ENCODE data around the gene HAPSTR1. TPM values are rescaled to one million over a fixed set of nuclear protein-coding genes. Genes with fewer than 3 reads are reported as not detected.

Gene HAPSTR1
- polyA plus RNA-seq, 4 donors = 42.2 to 47.9 (median 44.6) TPM

DNA sequence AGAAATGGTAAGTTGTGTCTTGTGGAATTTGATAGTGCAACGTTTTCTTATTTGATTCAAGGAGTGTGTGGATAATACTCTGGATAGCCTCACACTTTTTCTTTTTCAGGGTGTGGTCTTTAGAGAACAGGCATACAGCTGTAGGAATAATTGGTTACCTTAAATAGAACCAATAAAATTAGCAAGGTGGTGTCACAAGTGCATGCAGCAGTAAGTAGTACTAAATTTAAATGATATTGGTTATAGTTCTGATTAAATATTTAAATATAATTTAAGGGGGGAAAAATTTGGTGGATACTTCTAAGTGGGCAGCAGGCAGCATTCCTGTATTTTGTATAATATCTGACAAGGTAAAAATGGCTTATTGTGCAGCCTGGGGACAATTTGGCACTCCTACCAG, 3.7 kb downstream of the HAPSTR1 start:
- no peak for DNase-seq (ENCODE audit: low read depth in 4 of 4, low spot score in 2 of 4)

DNA sequence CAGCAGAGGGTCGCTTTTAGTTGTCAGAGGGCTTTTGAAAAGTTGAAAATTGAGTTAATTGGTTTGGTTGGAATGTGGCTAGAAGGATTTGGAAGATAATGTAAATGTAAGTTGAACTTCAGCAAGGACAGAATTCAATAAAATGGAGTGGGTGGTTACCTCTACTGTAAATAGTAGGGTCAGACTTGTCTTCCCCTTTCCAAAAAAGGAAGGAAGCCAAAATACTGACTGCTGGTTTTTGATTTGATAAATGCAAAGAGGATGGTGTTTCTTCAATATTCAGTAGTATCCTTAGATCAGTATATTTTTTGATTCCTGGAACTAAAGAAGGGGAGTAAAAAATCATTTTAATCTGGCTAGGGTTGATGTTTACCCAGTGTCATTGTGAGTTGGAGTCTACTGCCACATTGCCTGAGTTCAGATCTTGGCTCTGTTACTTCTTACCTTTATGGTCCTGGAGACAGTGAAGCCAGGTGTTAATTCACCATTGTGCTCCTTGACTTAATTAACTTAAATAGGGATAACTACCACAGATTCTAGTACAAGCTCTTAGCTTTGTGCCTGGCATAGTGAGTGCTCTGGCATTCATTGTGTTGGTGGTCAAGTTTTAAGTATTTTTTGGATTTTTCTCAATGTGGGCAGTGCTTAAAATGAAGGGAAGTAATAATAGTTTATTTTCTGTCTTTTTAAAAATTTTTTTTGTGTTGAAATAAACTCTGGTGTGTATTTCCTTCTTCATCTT, 4.4 kb downstream of the HAPSTR1 start:
- no peak for DNase-seq (ENCODE audit: low read depth in 4 of 4, low spot score in 2 of 4)

DNA sequence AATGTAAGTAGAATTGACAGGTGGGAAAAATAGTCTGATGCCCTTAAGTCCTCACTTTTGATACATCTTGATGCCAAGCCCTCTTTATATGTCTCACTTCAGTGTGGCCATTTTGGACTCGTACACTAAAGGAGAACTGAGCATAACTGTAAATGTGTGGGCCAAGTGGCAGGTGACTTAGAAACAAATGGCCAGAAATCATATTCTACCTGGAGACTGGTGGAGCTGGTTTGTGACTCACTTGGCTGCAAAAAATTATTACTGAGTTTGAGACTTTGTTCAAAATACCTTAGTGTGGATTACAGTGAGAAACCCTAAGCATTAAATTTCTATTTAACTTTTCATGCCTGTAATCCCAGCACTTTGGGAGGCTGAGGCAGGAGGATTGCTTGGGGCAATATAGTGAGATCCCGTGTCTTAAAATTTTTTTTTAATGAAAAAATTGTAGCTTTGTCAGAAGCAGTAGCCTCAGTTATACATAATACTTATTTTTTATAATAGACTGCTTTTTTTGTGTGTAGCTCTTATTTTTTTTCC, 5.0 kb downstream of the HAPSTR1 start:
- no peak for DNase-seq (ENCODE audit: low read depth in 4 of 4, low spot score in 2 of 4)

DNA sequence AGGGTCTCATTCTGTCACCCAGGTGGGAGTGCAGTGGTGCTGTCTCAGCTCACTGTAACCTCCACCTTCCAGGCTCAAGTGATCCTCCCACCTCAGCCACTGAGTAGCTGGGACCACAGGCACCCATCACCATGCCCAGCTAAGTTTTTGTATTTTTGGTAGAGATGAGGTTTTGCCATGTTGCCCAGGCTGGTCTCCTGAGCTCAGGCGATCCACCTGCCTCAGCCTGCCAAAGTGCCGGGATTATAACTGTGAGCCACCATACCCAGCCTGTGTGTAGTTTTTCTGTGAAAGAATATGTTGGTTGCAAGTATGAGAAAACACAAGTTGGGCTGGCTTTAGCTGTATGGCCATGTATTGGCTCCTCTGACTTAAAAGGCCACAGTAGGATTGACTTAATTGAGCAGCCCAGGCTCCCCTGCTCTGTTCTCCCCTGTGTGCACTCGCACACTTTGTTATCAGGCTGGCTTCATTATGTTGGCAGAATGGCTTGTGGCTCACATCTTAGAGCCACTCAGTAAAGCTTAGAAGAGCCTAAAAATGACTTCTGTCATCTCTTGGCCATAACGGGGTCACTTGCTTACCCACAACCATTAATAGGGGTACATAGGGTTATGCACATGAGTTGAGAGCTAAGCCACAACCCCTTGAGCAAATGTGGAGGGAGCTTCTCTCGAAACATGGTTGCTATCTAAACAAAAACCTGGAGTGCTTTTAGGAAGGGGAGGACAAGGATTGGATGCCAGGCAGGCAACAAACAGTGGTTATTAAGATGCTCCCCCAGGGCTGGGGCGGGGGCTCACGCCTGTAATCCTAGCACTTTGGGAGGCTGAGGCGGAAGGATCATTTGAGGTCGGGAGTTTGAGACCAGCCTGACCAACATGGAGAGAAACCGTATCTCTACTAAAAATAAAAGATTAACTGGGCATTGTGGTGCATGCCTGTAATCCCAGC, 6.1 kb downstream of the HAPSTR1 start:
- DNase-seq (ENCODE audit: low read depth in 4 of 4, low spot score in 2 of 4) = no peak

DNA sequence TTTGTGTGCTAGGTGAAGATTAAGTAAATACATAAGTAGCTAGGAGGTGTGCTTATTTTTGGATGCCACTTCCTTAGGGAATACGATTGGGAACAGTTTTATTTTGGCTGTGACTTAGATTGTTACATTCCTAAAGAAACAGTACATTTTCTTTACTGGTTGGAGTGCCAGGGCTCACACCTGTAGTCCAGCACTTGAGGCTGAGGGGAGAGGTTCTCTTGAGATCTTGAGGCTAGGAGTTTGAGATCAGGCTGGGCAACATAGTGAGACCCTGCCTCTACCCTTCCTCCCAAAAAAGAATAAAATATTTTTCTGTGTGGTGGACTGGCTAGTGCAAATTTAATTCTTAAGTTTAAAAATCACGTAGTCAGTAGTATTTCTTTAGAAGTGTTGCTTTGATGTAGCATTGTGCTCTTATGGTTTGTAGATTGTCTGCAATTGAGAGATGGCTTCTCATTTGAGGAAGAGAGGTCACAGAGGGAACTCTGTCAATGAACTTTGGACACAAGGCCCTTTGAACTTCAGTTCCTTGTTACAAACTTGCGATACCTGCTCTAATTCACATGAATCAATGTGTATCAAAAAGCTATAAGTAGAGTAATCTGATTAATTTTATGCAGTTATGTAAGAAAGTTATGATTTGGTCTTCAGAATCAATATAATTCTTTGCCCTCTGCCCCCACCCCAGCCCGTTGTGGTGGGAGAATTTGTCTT, 7.1 kb downstream of the HAPSTR1 start:
- DNase-seq (ENCODE audit: low read depth in 4 of 4, low spot score in 2 of 4) = no peak

DNA sequence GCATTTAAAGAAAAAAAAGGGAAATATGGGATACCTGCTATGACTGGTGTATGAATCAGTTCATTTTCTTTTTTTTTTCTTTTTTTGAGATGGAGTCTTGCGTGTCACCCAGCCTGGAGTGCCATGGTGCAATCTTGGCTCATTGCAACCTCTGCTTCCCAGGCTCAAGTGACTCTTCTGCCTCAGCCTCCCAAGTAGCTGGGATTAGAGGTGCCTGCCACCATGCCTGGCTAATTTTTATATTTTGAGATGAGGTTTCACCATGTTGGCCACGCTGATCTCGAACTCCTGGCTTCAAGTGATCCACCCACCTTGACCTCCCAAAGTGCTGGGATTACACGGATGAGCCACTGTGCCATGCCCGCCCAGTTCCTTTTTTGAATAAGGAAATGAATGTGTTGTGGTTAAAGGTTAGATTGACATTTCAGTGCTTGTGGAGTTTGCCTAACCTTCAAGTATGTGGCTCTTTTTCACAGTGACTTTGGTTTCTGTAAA, 7.7 kb downstream of the HAPSTR1 start:
- DNase-seq (ENCODE audit: low read depth in 4 of 4, low spot score in 2 of 4) = no peak

DNA sequence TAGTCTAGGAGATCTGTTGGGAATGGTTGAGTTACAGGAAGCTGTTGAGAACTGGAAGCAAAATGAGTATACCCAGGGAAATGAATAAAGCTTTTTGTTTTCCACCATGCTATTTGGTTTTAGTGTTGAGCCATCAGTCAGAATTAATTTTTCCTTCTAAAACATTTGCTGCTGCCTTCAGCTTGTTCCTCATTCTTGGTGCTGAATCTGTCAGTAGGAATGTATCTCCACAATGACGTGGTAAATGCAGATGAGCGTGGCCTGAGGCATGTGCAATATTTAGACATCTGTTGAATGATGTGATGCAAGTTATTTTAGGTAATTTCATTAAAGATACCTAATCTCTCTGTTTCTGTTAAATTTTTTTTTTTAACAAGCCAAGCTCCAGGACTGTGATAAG, 10.9 kb downstream of the HAPSTR1 start:
- no peak for DNase-seq (ENCODE audit: low read depth in 4 of 4, low spot score in 2 of 4)

DNA sequence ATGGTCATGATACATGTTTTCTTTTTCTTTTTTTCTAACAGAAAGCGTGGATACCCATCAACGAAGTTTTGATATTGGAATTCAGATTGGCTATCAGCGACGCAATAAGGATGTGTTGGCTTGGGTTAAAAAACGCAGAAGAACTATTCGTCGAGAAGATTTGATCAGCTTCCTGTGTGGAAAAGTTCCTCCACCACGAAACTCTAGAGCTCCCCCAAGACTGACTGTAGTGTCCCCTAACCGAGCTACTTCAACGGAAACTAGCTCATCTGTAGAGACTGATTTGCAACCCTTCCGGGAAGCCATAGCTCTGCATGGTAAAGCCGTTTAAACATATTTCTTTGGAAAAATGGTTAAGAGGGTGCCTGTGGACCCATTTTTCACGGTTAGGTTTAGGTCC, 11.5 kb downstream of the HAPSTR1 start:
- no peak for DNase-seq (ENCODE audit: low read depth in 4 of 4, low spot score in 2 of 4)

DNA sequence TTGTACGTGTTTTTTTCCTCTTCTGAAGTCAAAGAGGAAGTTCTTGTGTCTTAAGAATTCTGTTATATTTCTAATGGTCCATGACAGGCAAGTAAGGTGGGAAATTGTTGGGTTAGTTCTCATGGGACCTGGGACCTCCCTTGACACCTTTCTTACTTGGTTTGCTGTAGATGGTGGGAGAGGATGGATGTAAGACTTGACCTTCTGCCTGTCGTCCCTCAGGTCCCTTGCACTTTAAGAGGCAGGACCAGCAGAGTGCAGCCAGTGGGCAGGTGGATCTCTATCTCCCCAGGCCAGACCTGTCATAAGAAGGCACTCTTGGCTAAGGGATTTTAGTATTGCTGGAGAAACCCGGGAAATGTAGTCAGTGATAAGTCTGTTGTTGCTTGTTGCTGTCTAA, 12.1 kb downstream of the HAPSTR1 start:
- DNase-seq (ENCODE audit: low read depth in 4 of 4, low spot score in 2 of 4) = no peak

DNA sequence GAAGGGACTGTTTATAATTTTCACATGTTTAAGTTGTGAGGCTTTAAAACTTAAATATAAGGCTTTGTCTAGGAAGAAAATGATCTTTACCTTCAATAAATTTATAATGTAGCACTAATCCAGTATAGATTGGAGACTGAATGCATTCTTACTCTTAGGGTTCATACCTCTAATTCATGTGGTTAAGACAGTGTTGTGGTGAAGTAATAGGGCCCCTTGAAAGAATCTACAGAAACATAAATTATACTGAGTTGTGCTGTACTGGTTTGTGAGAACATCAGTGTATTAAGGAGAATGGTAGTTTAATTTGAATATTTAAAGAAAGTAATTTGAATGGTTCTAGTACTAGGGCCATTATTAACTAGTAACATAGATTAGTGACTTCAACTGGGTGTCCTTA, 13.7 kb downstream of the HAPSTR1 start:
- no peak for DNase-seq (ENCODE audit: low read depth in 4 of 4, low spot score in 2 of 4)

DNA sequence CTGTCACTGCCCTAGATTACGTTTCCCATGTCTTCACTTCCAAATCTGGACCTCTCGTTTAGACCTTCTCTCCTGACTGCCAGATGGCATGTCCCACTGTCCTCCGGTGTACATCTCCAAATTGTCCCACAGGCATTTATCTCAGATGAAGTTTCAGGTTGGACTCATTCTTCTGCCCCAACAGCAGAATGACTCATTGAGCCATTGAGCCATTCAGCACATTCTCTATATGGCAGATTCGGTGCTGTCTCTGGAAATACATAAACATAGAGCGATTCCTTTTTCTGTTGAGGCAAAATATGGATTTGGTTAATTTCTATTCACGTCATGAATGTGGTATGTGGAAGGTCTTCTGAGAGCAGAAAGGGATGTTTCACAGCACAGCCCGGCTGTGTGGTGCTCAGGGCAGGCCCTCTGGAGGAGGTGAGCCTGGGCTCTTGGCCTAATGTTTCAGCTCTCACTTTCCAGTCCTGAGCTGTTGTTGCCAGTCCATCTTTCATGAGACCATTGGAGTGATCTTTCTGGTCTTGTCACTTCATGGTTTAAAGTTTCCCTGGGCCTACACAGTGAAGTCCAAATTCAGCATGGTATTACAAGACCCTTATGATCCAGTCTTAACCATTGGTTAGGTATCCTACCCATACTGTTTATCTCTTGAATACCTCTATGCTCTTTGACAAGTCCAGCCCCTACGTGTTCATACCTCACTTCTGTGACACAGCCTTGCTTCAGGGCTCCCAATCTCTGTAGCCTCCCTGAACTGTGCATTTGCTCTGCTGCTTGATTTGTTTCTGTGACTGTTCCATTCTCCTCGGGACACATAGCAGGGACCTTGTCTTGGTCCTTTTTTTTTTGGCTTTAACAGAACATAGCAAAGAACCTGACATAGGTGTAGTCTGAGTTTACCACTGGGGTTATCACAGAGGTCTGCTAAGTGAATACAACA, 15.9 kb downstream of the HAPSTR1 start:
- DNase-seq (ENCODE audit: low read depth in 4 of 4, low spot score in 2 of 4) = no peak

DNA sequence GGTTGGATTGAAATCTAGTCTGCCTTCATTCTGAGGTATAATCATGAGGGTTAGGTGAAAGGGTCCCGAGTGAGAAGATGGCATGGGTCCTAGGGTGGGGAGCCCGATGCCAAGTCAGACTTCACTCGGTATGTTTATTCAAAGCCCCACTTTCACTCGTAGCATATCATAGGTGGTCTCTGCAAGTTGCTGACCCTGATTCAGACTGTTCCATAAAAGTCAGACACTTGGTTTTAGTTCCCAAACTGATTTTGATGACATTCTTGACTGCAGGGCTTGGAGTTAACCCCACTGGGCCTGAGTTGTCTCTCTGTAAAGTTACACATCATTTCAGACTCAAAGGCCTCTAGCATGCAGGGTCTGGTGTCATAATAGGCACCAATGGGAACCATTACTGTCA, 17.8 kb downstream of the HAPSTR1 start:
- DNase-seq (ENCODE audit: low read depth in 4 of 4, low spot score in 2 of 4) = no peak

DNA sequence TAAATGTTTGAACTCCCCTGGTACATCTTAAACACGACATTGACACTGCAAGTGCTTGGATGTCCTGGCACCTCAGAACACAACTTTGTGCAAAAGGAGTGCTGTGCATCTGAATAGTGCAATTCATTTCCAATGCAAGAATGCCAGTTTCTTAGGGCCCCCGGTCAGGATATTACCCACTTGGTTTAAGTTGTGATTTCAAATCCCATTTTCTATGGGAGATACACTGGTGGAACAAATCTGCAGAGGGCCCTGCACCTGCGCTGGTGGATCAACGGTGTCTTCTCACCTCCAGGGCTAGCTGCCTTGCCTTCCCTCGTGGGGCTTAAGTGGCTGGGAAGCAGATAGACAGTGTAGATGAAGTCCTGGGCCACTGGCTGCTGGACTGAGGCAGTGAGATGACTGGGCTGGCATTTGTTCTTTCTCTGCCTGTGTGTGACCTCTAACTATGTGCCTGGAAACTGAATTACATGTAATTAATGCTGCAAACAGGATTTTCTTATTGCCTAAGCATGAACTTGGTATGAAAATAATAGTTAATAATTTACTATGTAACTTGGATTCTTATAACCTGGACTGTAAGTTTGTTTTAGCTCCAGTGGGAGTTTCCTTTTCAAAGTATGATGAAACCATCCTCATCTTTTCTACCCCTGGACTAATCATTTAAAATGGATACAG, 20.9 kb downstream of the HAPSTR1 start:
- DNase-seq (ENCODE audit: low read depth in 4 of 4, low spot score in 2 of 4) = no peak

DNA sequence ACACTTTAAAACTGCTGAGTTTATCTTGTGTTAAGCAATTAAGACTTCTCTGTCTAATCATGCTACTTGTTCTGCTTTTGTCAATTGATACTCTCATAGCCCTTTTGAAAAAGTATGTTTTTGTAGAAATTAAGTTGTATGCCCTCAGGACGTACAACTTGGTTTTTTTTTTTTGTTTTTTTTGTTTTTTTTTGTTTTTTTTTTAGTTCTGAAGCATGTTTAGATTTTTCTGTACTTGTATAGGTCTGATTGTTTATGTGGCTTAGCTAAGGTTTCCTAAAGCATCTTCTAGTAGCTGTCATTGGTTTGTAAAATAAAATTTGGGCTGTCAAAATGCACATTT, 21.4 kb downstream of the HAPSTR1 start:
- DNase-seq (ENCODE audit: low read depth in 4 of 4, low spot score in 2 of 4) = no peak

DNA sequence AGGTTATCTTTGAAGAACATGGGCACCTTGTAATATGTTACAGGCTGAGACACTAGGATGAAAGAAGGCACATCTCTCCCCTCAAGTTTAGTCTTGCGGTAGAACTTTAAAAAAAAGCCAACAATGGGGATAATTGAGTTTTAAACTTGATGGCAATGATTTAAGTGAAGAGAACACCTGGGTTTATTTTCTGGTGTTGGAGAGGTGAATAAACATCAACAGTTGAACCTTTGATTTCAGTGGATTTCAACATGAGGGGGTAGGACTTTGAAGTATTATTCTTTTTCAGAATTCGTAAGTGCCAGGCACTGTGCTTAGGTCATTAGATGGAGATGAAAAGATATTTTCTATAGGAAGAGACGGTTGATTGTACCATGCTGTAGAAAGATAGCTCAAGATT, 22.3 kb downstream of the HAPSTR1 start:
- DNase-seq (ENCODE audit: low read depth in 4 of 4, low spot score in 2 of 4) = no peak

DNA sequence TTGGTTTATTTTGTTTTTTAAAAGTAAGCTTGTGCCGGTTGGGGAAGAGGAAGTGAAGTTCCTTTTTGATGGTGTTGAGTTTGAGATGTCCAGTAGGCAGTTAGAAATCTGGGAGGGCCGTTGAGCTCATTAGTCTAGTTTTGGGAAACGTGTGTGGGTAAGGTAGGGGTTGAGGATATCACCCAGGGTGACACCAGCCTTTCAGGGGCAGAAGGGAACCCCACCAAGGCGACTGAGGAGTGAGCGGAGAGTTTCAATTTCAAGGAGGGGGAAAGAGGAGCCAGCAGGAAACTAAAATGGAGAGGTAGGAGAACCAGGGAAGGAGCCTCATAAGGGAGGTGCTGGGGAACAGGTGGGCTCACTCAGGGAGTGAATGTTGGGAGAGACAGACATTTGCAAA, 22.7 kb downstream of the HAPSTR1 start:
- no peak for DNase-seq (ENCODE audit: low read depth in 4 of 4, low spot score in 2 of 4)

DNA sequence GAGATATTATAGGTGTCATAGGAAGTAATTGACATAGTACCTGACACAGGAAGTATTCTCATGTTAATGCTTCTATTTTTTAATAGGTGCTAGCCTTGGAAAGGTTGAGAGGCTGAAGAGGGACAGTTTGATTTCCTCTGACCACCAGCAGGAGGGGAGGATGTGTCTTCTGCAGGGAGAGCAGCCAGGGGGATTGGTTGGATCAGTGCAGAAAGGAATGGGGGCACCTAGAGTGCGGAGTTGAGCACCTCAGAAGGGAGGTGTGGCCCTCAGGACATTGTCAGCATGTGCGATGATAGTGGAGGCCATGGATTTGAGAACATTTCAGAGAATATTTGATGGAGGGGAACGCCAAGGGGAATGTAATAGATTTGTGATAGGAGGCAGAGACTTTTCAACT, 23.4 kb downstream of the HAPSTR1 start:
- DNase-seq (ENCODE audit: low read depth in 4 of 4, low spot score in 2 of 4) = no peak

DNA sequence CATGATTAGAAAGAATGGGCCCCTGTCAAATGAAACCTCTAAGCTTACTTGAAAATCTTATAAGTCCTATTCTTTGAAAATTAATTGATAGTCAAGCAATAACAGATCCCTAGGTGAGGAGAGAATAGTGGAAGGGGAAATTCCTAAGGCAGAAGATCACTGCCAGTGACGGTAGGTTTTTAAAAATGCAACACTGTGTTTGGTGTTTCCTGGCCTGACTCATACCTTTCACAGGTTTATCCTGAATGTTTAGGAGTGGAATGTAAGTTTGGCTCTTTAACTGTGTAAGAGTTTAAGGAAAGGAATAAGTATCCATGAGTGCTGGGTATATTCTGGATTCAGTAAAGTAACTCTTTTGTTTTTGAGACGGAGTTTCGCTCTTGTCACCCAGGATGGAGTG, 23.8 kb downstream of the HAPSTR1 start:
- DNase-seq (ENCODE audit: low read depth in 4 of 4, low spot score in 2 of 4) = no peak

DNA sequence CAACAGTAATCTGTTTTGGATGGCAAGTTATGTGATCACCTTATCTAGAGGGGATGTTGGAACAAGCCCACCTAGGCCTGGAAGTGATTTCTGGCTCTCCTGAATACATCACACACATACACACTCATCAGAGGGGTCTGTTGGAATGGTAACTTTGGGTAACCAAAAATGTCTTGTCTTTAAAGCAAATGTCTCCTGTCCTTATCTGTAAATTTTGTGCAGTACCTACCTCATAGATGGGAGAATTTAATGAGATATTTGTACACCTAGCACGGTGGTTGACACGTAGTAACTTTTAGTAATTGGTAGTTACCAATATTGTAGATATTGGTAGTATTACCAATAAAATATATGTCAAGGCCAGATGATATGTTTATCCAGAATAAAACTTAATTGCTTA, 24.7 kb downstream of the HAPSTR1 start:
- no peak for DNase-seq (ENCODE audit: low read depth in 4 of 4, low spot score in 2 of 4)

All from left renal cortex interstitium (tissue), 4 donors.